ENCODE results near the gene ZNF592. TPM values are rescaled to one million over a fixed set of nuclear protein-coding genes. Genes with fewer than 3 reads are reported as not detected.

The ZNF592 gene
- polyA plus RNA-seq, 1 donor from 2014 or later = 3.9 TPM

DNA sequence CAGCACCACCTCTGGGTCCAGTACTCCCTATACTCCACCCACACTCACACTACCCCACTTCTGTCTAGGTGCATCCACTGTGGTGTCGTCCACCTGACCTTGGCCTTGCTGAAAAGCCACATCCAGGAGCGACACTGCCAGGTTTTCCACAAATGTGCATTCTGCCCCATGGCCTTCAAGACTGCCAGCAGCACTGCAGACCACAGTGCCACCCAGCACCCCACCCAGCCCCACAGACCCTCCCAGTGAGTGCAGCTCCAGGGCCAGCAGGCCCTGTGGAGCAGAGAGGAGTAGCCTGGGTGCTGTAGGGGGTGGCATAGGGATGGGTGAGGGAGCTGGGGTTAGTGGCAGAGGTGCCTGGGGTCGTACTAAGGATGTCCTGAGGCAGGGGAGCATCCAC is 49.4 kb downstream of the ZNF592 start:
- no peaks in the 10 kb centered on the region for H3K27me3 ChIP-seq (ENCODE audit: insufficient read depth, low read depth, low read length)
- TF ChIP-seq RAD21 (conservative IDR thresholded peaks at IDR 0.05) (no peak), EP300 (conservative IDR thresholded peaks at IDR 0.05; ENCODE audit: poor library complexity, severe bottlenecking) (no peak), TAF1 (IDR thresholded peaks at IDR 0.05; ENCODE audit: low read depth) (no peak), EZH2 (IDR thresholded peaks at IDR 0.05; ENCODE audit: borderline replicate concordance, insufficient read depth, low read length, poor library complexity, severe bottlenecking) (no peak), SMC3 (conservative IDR thresholded peaks at IDR 0.05; ENCODE audit: poor library complexity) (no peak), MXI1 (conservative IDR thresholded peaks at IDR 0.05; ENCODE audit: poor library complexity, severe bottlenecking) (no peak), POLR2AphosphoS5 (IDR thresholded peaks at IDR 0.05) (no peak)
- TF ChIP-seq, protein P1, sequence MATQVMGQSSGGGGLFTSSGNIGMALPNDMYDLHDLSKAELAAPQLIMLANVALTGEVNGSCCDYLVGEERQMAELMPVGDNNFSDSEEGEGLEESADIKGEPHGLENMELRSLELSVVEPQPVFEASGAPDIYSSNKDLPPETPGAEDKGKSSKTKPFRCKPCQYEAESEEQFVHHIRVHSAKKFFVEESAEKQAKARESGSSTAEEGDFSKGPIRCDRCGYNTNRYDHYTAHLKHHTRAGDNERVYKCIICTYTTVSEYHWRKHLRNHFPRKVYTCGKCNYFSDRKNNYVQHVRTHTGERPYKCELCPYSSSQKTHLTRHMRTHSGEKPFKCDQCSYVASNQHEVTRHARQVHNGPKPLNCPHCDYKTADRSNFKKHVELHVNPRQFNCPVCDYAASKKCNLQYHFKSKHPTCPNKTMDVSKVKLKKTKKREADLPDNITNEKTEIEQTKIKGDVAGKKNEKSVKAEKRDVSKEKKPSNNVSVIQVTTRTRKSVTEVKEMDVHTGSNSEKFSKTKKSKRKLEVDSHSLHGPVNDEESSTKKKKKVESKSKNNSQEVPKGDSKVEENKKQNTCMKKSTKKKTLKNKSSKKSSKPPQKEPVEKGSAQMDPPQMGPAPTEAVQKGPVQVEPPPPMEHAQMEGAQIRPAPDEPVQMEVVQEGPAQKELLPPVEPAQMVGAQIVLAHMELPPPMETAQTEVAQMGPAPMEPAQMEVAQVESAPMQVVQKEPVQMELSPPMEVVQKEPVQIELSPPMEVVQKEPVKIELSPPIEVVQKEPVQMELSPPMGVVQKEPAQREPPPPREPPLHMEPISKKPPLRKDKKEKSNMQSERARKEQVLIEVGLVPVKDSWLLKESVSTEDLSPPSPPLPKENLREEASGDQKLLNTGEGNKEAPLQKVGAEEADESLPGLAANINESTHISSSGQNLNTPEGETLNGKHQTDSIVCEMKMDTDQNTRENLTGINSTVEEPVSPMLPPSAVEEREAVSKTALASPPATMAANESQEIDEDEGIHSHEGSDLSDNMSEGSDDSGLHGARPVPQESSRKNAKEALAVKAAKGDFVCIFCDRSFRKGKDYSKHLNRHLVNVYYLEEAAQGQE (IDR thresholded peaks at IDR 0.05; ENCODE audit: borderline replicate concordance) = no peak
- TF ChIP-seq, protein P2, sequence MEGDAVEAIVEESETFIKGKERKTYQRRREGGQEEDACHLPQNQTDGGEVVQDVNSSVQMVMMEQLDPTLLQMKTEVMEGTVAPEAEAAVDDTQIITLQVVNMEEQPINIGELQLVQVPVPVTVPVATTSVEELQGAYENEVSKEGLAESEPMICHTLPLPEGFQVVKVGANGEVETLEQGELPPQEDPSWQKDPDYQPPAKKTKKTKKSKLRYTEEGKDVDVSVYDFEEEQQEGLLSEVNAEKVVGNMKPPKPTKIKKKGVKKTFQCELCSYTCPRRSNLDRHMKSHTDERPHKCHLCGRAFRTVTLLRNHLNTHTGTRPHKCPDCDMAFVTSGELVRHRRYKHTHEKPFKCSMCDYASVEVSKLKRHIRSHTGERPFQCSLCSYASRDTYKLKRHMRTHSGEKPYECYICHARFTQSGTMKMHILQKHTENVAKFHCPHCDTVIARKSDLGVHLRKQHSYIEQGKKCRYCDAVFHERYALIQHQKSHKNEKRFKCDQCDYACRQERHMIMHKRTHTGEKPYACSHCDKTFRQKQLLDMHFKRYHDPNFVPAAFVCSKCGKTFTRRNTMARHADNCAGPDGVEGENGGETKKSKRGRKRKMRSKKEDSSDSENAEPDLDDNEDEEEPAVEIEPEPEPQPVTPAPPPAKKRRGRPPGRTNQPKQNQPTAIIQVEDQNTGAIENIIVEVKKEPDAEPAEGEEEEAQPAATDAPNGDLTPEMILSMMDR (IDR thresholded peaks at IDR 0.05; ENCODE audit: poor library complexity, severe bottlenecking) = no peak
- no peak overlapping the region for H3K27ac ChIP-seq (ENCODE audit: low read length)
- no peaks in the 10 kb centered on the region for H3F3A ChIP-seq (ENCODE audit: insufficient read depth, low read length, poor library complexity, severe bottlenecking)
- H4K20me1 ChIP-seq (ENCODE audit: insufficient read depth) = no peaks in the 10 kb centered on the region
- no peaks in the 10 kb centered on the region for H3K9me2 ChIP-seq (ENCODE audit: insufficient read depth, low read length)
- H3K9me3 ChIP-seq (ENCODE audit: low read length) = no peaks in the 10 kb centered on the region
- no peak overlapping the region for H3K9ac ChIP-seq (ENCODE audit: low read length)
- H2AFZ ChIP-seq (ENCODE audit: low read depth, low read length) = no peak overlapping the region
- H3K79me2 ChIP-seq (replicated peaks; ENCODE audit: insufficient read depth, low read length) = no peaks in the 10 kb centered on the region
- H3K36me3 ChIP-seq (ENCODE audit: insufficient read depth, low read length) = peaks cover 10% of the 10 kb centered on the region
- no peak overlapping the region for H3K4me3 ChIP-seq (ENCODE audit: low read length)
- H3K4me2 ChIP-seq (ENCODE audit: low read length) = no peak overlapping the region

DNA sequence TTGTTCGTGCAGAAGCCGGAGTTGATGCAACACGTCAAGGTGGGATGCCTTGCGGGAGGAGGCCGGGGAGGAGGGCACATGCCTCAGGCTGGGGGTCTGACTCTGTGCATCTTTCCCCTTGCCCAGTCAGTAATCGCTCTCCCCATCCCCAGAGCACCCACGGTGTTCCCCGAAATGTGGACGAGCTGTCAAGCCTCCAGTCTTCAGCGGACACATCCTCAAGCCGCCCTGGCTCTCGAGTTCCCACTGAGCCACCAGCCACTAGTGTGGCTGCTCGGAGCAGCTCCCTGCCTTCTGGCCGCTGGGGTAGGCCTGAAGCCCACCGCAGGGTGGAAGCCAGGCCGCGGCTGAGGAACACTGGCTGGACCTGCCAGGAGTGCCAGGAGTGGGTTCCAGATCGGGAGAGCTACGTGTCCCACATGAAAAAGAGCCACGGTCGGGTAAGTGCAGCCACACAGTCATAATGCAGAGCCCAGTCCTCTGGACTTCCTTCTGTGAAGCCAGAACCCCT is 50.1 kb downstream of the ZNF592 start:
- H3K9ac ChIP-seq (ENCODE audit: low read length) = no peak overlapping the region
- H3K36me3 ChIP-seq (ENCODE audit: insufficient read depth, low read length) = peaks cover 10% of the 10 kb centered on the region
- no peaks in the 10 kb centered on the region for H4K20me1 ChIP-seq (ENCODE audit: insufficient read depth)
- H3K9me2 ChIP-seq (ENCODE audit: insufficient read depth, low read length) = no peaks in the 10 kb centered on the region
- H3K4me2 ChIP-seq (ENCODE audit: low read length) = no peak overlapping the region
- H3F3A ChIP-seq (ENCODE audit: insufficient read depth, low read length, poor library complexity, severe bottlenecking) = no peaks in the 10 kb centered on the region
- H3K27ac ChIP-seq (ENCODE audit: low read length) = no peak overlapping the region
- H3K9me3 ChIP-seq (ENCODE audit: low read length) = no peaks in the 10 kb centered on the region
- H3K27me3 ChIP-seq (ENCODE audit: insufficient read depth, low read depth, low read length) = no peaks in the 10 kb centered on the region
- H3K79me2 ChIP-seq (replicated peaks; ENCODE audit: insufficient read depth, low read length) = no peaks in the 10 kb centered on the region
- no peak overlapping the region for H2AFZ ChIP-seq (ENCODE audit: low read depth, low read length)
- TF ChIP-seq SMC3 (conservative IDR thresholded peaks at IDR 0.05; ENCODE audit: poor library complexity) = no peak
- no peak for TF ChIP-seq EP300 (conservative IDR thresholded peaks at IDR 0.05; ENCODE audit: poor library complexity, severe bottlenecking)
- no peak for TF ChIP-seq POLR2AphosphoS5 (IDR thresholded peaks at IDR 0.05)
- no peak for TF ChIP-seq EZH2 (IDR thresholded peaks at IDR 0.05; ENCODE audit: borderline replicate concordance, insufficient read depth, low read length, poor library complexity, severe bottlenecking)
- no peak for TF ChIP-seq MXI1 (conservative IDR thresholded peaks at IDR 0.05; ENCODE audit: poor library complexity, severe bottlenecking)
- no peak for TF ChIP-seq TAF1 (IDR thresholded peaks at IDR 0.05; ENCODE audit: low read depth)
- TF ChIP-seq, protein P1 (IDR thresholded peaks at IDR 0.05; ENCODE audit: borderline replicate concordance) = no peak
- TF ChIP-seq RAD21 (conservative IDR thresholded peaks at IDR 0.05) = no peak
- TF ChIP-seq, protein P2 (IDR thresholded peaks at IDR 0.05; ENCODE audit: poor library complexity, severe bottlenecking) = no peak
- H3K4me3 ChIP-seq (ENCODE audit: low read length) = no peak overlapping the region
